ENCODE results near the gene PIGC.
A peak's percentile ranks its signal among the peaks of the same experiment; 100 is the strongest.

PIGC gene

GRCh38 chr1:172443666-172444453, at the start of gene PIGC:
PIGC (minus strand) TSS chr1:172444069; CDS start chr1:172442622, 1,447 bp downstream.
- peak; percentile 93 for DNase-seq

GRCh38 chr1:172492421-172492820, 48.6 kb upstream of the PIGC start:
- no peak for DNase-seq

- no peak for DNase-seq
These were observed 46.0 kb upstream of the PIGC start for GRCh38 chr1:172489847-172490246.

GRCh38 chr1:172488393-172488792, 44.5 kb upstream of the PIGC start:
- no peak for DNase-seq

- DNase-seq: no peak
These were observed 43.7 kb upstream of the PIGC start for GRCh38 chr1:172487550-172487949.

- no peak for DNase-seq
These were observed 43.1 kb upstream of the PIGC start for GRCh38 chr1:172486805-172487454.

- no peak for DNase-seq
These were observed 41.8 kb upstream of the PIGC start for GRCh38 chr1:172485626-172486025.

- DNase-seq: no peak
These were observed 40.4 kb upstream of the PIGC start for GRCh38 chr1:172484252-172484651.

GRCh38 chr1:172483448-172483847, 39.6 kb upstream of the PIGC start:
- DNase-seq: no peak

- no peak for DNase-seq
These were observed 38.2 kb upstream of the PIGC start for GRCh38 chr1:172482044-172482443.

GRCh38 chr1:172480431-172480830, 36.6 kb upstream of the PIGC start:
- no peak for DNase-seq

GRCh38 chr1:172478485-172478884, 34.6 kb upstream of the PIGC start:
- no peak for DNase-seq

- no peak for DNase-seq
These were observed 33.9 kb upstream of the PIGC start for GRCh38 chr1:172477741-172478140.

GRCh38 chr1:172477216-172477615, 33.3 kb upstream of the PIGC start:
- no peak for DNase-seq

GRCh38 chr1:172476218-172476811, 32.4 kb upstream of the PIGC start:
- no peak for DNase-seq

- no peak for DNase-seq
These were observed 30.0 kb upstream of the PIGC start for GRCh38 chr1:172473842-172474241.

GRCh38 chr1:172473302-172473701, 29.4 kb upstream of the PIGC start:
- no peak for DNase-seq

- no peak for DNase-seq
These were observed 28.6 kb upstream of the PIGC start for GRCh38 chr1:172472495-172472894.

- DNase-seq: no peak
These were observed 27.8 kb upstream of the PIGC start for GRCh38 chr1:172471666-172472065.

GRCh38 chr1:172470149-172470548, 26.3 kb upstream of the PIGC start:
- no peak for DNase-seq

GRCh38 chr1:172469717-172470116, 25.8 kb upstream of the PIGC start:
- no peak for DNase-seq

- DNase-seq: no peak
These were observed 24.4 kb upstream of the PIGC start for GRCh38 chr1:172468296-172468695.

- DNase-seq: no peak
These were observed 23.6 kb upstream of the PIGC start for GRCh38 chr1:172467446-172467845.

- no peak for DNase-seq
These were observed 23.0 kb upstream of the PIGC start for GRCh38 chr1:172466795-172467407.
